ENCODE results near the gene TMEM11.

The TMEM11 gene

DNA sequence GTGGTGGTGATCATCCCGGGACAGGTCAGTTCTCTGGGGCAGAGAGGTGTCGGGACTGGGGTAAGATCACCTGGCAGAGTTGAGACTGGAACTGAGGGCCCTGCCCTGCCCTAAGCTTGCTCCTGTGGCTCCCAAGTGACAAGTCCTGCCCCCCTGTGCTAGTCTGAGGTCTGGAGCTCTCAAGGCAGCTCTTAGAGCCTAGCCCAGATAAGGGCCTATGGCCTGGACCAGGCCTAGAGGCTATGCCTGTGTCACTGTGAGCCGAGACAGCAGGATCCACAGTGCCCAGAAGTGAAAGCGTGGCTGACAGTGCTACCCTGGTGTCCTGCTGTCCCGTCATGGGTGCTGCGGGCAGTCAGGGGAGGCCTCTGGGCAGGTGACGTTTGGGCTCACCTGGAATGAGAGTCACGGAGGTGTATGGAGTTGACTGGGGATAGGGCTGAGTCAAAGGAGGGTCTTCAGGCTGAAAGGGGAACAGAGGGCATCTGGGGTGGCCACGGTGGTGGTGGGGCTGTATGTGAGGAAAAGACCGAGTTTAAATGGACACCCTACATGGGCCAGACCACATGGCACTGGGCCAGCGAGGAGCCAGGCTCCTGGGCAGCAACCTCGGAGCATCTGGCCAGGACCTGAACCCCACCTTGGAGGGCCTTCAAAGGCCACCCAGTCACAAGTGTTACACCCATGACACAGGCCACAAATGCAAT, 33.7 kb upstream of the TMEM11 start:
- DNase-seq (no peak), ATAC-seq (no peak)
- no peak overlapping the region for H3K4me3 Mint-ChIP-seq
- H3K9me3 Mint-ChIP-seq = no peaks in the 10 kb centered on the region
- peaks cover 17% of the 10 kb centered on the region for H3K4me1 Mint-ChIP-seq
- H3K27me3 Mint-ChIP-seq = no peaks in the 10 kb centered on the region
- H3K27ac Mint-ChIP-seq = peak overlapping the region in 1 of 2 donors; percentile 55

DNA sequence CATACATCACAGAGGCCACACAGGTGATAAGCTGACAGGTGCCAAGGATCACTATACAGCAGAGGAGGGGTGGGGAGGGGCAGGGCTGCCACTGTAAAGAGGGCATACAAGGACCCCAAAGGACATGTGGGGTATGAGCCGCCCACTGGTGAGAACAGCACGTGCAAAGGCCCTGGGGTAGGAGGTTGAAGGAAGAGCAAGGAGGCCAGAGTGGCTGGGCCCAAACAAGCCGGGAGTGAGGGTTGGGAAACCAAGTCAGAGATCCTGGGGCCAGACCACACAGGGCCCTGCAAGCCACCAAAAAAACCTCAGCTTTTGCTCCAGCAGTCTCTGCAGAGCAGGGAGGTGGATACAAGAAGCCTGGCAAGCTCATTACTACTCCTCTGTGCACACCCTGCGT, 32.7 kb upstream of the TMEM11 start:
- no peaks in the 10 kb centered on the region for H3K27me3 Mint-ChIP-seq
- H3K9me3 Mint-ChIP-seq = no peaks in the 10 kb centered on the region
- H3K4me1 Mint-ChIP-seq = peaks cover 7% of the 10 kb centered on the region
- no peak overlapping the region for H3K27ac Mint-ChIP-seq
- ATAC-seq = no peak
- no peak for DNase-seq
- no peak overlapping the region for H3K4me3 Mint-ChIP-seq

DNA sequence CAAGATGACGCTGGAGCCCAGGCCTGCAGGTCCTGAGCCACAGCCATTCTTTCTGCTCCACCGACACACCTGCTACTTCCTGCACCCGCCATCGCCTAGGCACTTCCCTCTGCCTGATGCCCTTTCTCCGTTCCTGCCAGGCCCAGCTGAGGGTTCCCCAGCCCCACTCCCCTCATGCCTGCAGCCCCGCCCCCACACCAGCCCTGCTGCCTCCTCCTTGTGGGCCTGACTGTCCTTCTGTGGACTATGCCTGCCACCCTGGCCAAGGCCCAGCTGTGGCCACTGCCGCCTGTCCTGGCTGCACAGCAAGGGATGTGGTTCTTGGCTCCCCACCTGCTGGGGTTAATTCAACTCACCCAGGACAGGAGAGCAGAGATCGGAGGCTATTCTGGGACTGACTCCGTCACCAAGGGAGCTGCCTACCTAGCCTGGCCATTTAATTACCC, 31.7 kb upstream of the TMEM11 start:
- Mint-ChIP-seq H3K27ac (no peak overlapping the region), H3K27me3 (no peaks in the 10 kb centered on the region), H3K4me3 (no peak overlapping the region), H3K4me1 (peaks cover 6% of the 10 kb centered on the region), H3K9me3 (no peaks in the 10 kb centered on the region)
- DNase-seq = no peak
- ATAC-seq = no peak

DNA sequence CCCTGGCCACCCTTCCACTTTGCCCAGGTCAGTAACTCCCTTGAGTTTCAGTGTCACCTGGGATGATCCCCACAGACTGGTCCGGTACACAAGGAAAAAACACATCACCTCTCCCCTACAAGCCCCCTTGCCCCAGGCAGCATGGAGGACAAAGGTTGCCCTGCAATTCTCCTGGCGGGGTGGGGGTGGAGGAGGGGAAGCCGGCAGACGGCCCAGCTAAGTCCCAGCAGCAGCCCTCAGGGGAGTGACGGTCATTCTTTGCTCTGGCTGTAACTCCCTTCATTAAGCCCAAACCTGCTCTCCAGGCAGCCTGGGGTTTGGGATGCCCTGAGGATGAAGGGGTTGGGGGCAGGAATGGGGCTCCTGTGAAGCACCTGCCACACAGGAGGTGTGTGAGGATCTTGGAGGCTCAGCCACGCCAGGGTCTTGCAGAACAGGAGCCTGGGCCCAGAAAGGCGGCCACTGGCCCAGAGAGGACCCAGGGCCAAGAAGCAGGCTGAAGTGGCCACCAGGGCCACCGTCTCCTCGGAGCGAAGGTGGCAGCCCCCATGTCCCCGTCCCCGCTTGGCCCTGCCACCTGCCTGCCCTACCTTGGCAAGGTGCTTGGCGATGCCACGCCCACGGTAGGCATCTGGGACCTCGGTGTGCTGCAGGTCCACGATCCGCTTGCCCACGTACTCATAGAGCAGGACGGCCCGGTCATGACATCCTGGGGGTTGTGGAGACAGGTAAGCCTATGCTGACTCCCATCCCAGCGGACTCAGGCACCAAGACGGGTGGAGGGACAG, 29.7 kb upstream of the TMEM11 start:
- no peak overlapping the region for H3K27ac Mint-ChIP-seq
- no peaks in the 10 kb centered on the region for H3K27me3 Mint-ChIP-seq
- DNase-seq = no peak
- ATAC-seq = no peak
- H3K9me3 Mint-ChIP-seq = no peaks in the 10 kb centered on the region
- no peak overlapping the region for H3K4me3 Mint-ChIP-seq
- H3K4me1 Mint-ChIP-seq = peaks cover 6% of the 10 kb centered on the region

DNA sequence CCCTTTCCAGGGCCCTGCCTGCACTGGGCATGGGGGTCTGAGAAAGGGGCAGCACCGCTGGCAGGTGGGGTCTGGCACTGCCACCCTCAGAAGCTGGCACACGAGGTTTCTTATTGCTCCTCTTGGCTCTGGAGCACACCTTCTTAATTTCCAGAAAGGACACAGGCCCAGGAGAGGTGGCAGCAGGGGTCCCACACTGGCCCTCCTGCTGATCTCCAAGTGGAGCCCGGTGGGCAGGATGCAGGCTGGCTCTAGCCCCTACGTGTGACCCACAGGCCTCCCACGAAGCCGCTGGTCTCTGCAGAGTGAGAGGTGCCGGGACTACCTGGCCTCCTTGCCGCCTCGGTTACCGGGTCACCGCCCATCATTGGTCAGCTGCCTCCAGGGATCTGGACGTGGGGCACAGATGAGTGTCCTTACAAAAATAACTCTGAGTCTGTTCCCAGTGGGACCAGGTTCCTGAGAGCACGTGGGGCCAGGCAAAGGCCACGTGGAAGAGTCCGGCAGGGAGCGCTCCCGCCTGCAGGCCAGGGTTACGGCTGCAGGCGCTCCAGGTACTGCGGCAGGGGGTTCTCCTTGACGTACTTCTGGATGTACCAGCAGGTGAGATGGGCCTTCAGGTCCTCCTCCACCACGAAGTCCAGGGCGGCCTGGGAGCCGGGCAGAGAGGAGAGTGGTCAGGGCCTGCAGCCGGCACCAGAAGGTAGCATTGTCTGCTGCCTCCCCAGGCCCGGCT, 29.0 kb upstream of the TMEM11 start:
- no peaks in the 10 kb centered on the region for H3K27me3 Mint-ChIP-seq
- H3K9me3 Mint-ChIP-seq = no peaks in the 10 kb centered on the region
- peaks cover 6% of the 10 kb centered on the region for H3K4me1 Mint-ChIP-seq
- ATAC-seq = no peak
- H3K4me3 Mint-ChIP-seq = no peak overlapping the region
- DNase-seq = no peak
- peak overlapping the region in 1 of 2 donors; percentile 83 for H3K27ac Mint-ChIP-seq

DNA sequence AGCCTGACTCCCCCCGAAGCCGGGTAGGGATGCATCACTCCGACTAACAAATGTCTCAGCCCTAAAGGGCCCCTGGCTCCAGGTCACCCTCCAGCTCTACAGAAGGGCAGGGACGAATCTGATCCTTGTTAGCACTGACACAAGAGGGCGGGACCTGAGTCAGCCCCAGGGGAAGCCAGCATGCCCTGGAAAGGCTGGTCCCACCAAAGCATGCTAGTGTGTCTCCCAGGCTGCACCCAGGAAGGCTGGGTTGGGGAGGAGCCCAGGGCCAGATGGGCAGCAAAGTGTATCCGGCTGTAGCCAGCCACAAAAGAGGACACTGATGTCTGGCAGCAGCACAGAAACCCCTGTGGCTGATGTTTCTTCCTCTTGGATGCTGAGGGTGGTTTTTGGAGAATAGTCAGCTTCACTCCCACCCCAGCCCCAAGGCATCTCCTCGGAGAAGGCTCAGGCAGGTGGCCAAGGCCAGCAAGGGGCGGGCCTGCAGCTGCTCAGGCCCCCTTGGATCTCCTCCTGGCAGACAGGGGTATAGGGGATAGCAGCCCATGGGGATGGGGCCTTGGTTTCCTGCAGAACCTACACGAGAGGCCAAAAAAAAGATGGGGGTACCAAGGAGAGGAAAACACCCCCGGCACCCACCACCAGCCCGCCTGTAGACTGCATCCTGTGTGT, 28.2 kb upstream of the TMEM11 start:
- DNase-seq (no peak), ATAC-seq (no peak)
- Mint-ChIP-seq H3K27ac (peak overlapping the region in 1 of 2 donors; percentile 27), H3K4me1 (peaks cover 6% of the 10 kb centered on the region), H3K9me3 (no peaks in the 10 kb centered on the region), H3K27me3 (no peaks in the 10 kb centered on the region), H3K4me3 (no peak overlapping the region)

DNA sequence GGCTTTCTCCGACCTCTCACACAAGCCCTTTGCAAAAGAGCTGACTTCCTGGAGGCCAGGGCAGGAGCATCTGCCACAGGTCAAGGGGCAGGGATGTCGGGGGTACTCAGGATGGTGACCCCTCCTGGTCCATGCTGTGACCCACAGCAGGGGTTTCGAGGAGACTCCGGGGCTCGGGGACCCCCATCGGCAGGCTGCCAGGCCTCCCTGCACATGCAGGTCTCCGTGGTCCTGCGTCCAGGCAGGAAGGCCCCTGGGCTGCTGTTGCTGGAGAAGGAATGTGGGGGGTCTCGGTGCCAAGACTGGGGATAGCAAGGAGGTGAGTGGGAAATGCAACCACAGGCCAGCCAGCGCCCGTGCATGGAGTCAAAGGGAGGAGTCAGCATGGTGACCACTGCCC, 27.6 kb upstream of the TMEM11 start:
- Mint-ChIP-seq H3K27ac (no peak overlapping the region), H3K4me1 (peaks cover 6% of the 10 kb centered on the region)

DNA sequence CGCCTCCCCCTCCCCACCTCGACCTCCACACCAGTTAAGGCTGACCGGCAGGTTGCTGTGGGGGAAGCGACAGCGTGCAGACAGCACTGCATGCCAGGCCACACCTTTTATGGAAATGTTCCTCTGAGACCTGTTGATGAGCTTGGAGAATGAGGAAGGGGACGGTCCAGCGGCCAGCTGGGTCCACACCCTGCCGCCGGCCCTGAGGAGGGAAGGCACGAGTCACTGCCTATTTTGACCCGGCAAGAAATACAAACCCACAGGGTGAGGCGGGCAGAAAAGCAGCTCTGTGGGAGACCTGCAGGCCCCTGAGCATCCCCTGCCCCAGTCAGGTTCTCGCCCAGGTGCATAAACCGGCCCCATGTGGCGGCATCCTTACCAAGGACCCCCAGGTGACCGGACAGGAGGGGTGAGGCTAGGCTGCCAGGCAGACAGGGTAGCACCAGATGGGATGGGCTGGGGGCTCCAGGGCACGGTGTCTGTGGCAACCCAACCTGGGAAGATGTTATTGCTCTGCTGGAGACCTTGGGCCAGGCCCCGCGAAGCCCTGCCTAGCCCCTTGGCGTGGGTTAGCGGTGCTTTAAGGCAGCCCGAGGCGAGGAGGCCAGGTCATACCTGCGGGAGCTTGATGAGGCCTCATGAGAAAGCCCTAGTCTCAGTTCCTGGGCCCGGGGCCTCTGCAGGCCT, 26.6 kb upstream of the TMEM11 start:
- DNase-seq = no peak
- H3K9me3 Mint-ChIP-seq = peaks cover 0 to 8% of the 10 kb centered on the region in 2 donors
- H3K27me3 Mint-ChIP-seq = no peaks in the 10 kb centered on the region
- peaks cover under 1% of the 10 kb centered on the region for H3K4me1 Mint-ChIP-seq
- no peak for ATAC-seq
- H3K4me3 Mint-ChIP-seq = no peak overlapping the region
- H3K27ac Mint-ChIP-seq = no peak overlapping the region

More for the DNA sequence above, 27.6 kb upstream of the TMEM11 start:
- ATAC-seq = no peak
- DNase-seq = no peak
- Mint-ChIP-seq H3K9me3 (no peaks in the 10 kb centered on the region), H3K27me3 (no peaks in the 10 kb centered on the region), H3K4me3 (no peak overlapping the region)

DNA sequence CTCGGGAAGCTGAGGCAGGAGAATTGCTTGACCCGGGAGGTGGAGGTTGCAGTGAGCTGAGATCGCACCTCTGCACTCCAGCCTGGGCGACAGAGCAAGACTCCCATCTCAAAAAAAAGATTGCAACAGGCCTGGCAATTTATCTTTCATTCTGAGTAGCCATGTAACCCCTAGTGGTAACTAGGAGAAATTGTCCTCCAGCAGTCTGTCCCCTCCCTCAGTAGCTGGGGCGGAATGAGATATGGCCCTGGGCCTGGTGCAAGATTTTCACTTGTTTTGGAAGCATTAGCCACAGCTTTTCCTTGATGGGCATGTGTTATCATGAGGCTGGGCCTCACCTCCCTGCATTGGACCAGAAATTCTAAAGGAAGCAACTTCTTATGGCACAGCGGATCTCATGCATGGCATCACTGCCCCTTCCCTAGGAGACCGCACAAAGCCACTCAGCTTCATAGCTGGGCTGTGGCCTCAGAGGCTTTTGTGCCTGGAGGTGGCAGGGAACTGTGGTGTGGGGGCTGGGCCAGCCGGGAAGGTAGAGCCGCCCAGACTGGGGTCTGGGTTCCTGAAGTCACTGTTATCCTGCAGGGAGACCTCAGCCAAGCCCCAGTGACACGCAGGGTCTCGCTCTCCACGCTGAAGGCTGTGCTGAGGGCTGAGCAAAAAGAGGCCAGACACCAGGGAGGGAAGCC, 25.9 kb upstream of the TMEM11 start:
- Mint-ChIP-seq H3K4me3 (no peak overlapping the region), H3K27ac (peak overlapping the region in 1 of 2 donors; percentile 19), H3K27me3 (no peaks in the 10 kb centered on the region), H3K4me1 (no peaks in the 10 kb centered on the region), H3K9me3 (peaks cover 0 to 15% of the 10 kb centered on the region in 2 donors)
- no peak for DNase-seq
- ATAC-seq = no peak

DNA sequence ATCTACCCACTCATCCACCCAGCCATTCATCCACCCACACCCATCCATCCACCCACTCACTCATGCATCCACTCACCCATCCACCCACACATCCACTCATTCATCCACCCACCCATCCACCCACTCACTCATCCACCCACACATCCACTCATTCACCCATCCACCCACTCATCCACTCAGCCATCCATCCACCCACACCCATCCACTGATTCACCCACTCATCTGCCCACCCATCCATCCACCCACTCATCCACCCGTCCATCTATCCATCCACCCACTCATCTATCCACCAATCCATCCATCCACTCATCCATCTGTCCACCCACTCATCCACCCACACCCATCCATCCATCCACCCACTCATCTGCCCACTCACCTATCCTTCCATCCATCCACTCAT, 22.0 kb upstream of the TMEM11 start:
- no peak for ATAC-seq
- Mint-ChIP-seq H3K27ac (peak overlapping the region in 1 of 2 donors; percentile 48), H3K9me3 (peaks cover 8 to 29% of the 10 kb centered on the region in 2 donors), H3K4me1 (no peaks in the 10 kb centered on the region), H3K27me3 (no peaks in the 10 kb centered on the region), H3K4me3 (no peak overlapping the region)
- DNase-seq = no peak

DNA sequence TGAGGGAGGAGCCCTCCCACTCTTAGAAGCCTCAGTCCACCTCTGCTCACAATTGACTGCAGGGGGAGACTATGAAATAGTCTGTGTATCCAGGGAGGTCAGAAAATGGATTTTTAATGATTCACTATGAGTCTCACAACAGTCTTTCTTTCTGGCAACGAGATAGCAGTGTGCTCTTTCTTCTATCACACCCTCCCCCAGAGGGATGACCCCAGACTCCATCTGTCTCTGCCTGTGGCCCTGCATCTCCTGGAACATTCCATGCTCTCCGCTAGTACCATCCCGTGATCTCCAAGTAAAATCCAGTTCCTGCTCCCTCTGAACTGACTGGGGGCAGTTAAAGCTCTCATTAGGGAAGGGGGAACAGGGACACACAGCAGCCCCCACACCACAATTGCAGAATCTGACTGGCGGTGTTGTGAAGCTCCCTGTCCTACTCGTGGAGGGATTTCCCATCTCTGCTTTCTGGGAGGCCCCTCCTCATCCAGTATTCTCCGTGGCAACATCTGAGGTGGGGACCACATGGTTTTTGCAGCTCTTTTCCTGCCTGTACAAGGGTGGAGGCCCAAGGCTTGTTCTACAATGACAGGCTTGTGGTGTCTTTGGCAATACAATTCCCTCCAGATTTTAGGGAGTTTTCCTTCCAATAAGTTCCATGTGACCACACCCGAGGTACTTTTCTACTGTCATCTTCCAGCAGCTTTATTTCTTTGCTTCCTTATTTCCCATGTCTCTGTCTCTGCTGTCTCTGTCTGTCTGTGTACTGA, 19.8 kb upstream of the TMEM11 start:
- no peak for ATAC-seq
- Mint-ChIP-seq H3K4me1 (no peaks in the 10 kb centered on the region), H3K9me3 (peaks cover 8 to 29% of the 10 kb centered on the region in 2 donors), H3K27ac (no peak overlapping the region), H3K27me3 (no peaks in the 10 kb centered on the region), H3K4me3 (no peak overlapping the region)
- DNase-seq = no peak

DNA sequence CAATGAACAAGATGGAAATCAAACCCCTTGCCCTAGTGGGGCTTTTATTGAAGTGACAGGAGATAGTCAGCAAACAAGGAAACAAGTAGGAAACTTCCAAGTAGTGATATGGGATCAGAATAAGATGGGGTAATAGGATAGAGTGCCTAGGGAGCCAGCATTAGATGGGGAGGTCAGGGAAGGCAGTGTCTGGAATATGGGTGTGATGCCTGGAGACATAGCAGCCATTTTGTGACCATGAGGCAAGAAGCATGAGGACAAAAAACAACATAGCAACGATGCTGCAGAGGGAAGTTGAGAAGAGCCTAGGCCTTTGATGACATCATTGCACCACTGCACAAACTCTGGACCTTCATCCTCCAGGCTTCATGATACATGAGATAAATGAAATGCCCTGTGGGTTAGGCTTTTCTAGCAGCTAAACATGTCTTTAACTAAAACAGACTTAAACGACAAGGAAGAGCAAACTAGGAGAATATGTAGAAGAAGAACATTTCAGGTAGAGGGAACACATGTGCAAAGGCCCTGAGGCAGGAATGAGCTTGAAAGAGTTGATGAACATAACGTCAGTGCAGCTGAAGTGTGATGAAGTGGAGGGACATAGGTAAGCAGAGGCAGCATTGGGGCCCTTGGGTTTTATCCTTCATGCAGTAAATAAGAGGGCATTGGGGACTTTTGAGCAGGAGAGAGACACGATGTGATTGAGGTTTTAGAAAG, 18.2 kb upstream of the TMEM11 start:
- Mint-ChIP-seq H3K27ac (no peak overlapping the region), H3K9me3 (peaks cover 8 to 29% of the 10 kb centered on the region in 2 donors), H3K4me1 (no peaks in the 10 kb centered on the region), H3K27me3 (no peaks in the 10 kb centered on the region), H3K4me3 (no peak overlapping the region)
- DNase-seq = no peak
- no peak for ATAC-seq

DNA sequence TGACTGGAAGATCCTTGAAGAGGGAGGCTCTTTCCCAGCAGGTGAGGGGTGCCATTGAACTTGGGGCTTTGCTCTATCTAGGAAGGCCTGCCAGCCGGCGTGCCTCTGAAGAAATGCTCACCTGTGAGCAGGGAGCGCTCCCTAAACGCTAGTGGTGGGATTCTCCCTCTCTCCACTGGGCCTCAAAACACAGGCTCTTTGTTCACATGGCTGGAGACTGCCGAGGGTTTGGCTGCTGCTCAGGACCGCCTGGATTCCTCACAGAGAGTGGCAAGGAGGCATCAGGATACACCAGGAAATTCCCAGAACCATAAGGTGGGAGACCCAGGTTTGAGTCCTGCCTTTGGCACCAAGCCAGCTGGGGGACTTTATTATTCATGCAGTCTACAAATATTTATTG, 17.6 kb upstream of the TMEM11 start:
- Mint-ChIP-seq H3K4me1 (no peaks in the 10 kb centered on the region), H3K27ac (no peak overlapping the region), H3K27me3 (no peaks in the 10 kb centered on the region), H3K9me3 (peaks cover 8 to 29% of the 10 kb centered on the region in 2 donors), H3K4me3 (no peak overlapping the region)
- DNase-seq (no peak), ATAC-seq (no peak)

Data from stimulated activated naive CD8-positive, alpha-beta T cell treated with anti-CD3 and anti-CD28 coated beads, Interleukin-15, amount 100 ng/mL, for 72 hours (primary cell).